HepG2 (cell line): ENCODE measurements around the gene P2RX6. TPM values are rescaled to one million over a fixed set of nuclear protein-coding genes. Genes with fewer than 3 reads are reported as not detected.

ENCODE experiments used
- ATAC-seq: fragments of 200-7000 bp; cut with Tn5 transposase; 3 replicates; pipeline ENCODE4 v1.9.1; 2020; ENCODE audit warnings: mild to moderate bottlenecking, moderate library complexity
- BruUV-seq: library from RNA; stranded (reverse); fragments of 400-500 nt; replicated peaks from 2 replicates; lab custom pipeline; 2021; lab: Mats Ljungman, UMichigan
- CTCF ChIA-PET: fragments of 300-600 bp; formaldehyde crosslinking; extraction: SDS; loops from one replicate; lab custom pipeline; 2021; ENCODE audit warnings: low total read pairs, inconsistent platforms, low intra/inter-chr PET ratio; lab: Yijun Ruan, JAX
- POLR2A ChIA-PET: fragments of 350-600 bp; sonication (Branson Sonifier 250); formaldehyde crosslinking; loops from one replicate; lab custom pipeline; 2020; ENCODE audit warnings: antibody characterized with exemption, inconsistent platforms; lab: Yijun Ruan, JAX
- DNase-seq: peaks from one replicate; pipeline ENCODE4 v3.0.0-alpha.2; 2015; ENCODE audit warnings: low spot score
- FAIRE-seq: peaks from 3 replicates; lab custom pipeline; 2011; peaks lifted over from hg19 to GRCh38; lab: Jason Lieb, UNC
- H2AFZ ChIP-seq: one replicate; pipeline ENCODE4 v1.6.1; 2011; ENCODE audit warnings: low read length, inconsistent platforms
- H3K27ac ChIP-seq: fragments of 300-600 bp; 3 replicates; pipeline ENCODE4 v1.8.0; 2011; ENCODE audit warnings: mixed run types, mild to moderate bottlenecking, mixed read lengths, low read length, inconsistent platforms; ENCODE audit not compliant: insufficient read depth; ENCODE audit errors: extremely low read length
- H3K27me3 ChIP-seq, 2 experiments: fragments of 200-600 bp in 1 of 2; 2 replicates in 1 of 2; 3 replicates in 1 of 2; pipeline versions ENCODE4 v1.6.0 to v1.8.0; 2011; ENCODE audit warnings: low read length in 2 of 2, mild to moderate bottlenecking in 2 of 2, moderate library complexity in 2 of 2, inconsistent platforms in 1 of 2; ENCODE audit not compliant: insufficient read depth in 2 of 2, control insufficient read depth in 1 of 2
- H3K36me3 ChIP-seq, 2 experiments: fragments of 200-600 bp in 1 of 2; replicated peaks in 1 of 2; 2 replicates in 1 of 2; 3 replicates in 1 of 2; pipeline versions ENCODE4 v1.5.1 to v1.8.0; 2011; ENCODE audit warnings: low read length in 2 of 2, inconsistent platforms in 1 of 2; ENCODE audit not compliant: insufficient read depth in 2 of 2, control insufficient read depth in 1 of 2
- H3K4me1 ChIP-seq: 2 replicates; pipeline ENCODE4 v1.5.1; 2012; ENCODE audit warnings: low read length, inconsistent platforms; ENCODE audit not compliant: insufficient read depth
- H3K4me2 ChIP-seq: 2 replicates; pipeline ENCODE4 v1.6.0; 2011; ENCODE audit warnings: low read depth, low read length, inconsistent platforms
- H3K4me3 ChIP-seq, 3 experiments: fragments of 200-600 bp in 1 of 3; sonication (generic), shearing (Covaris generic) in 1 of 3; replicated peaks in 1 of 3; 2 replicates each; pipeline ENCODE4 v1.5.1; 2011 to 2016; ENCODE audit warnings: low read length in 3 of 3, inconsistent platforms in 2 of 3, low read depth in 2 of 3, mild to moderate bottlenecking in 2 of 3, control low read depth in 1 of 3, mixed read lengths in 1 of 3; ENCODE audit not compliant: insufficient read depth in 1 of 3
- H3K79me2 ChIP-seq: one replicate; pipeline ENCODE4 v1.6.1; 2011; ENCODE audit warnings: low read length, inconsistent platforms; ENCODE audit not compliant: insufficient read depth
- H3K9ac ChIP-seq: 2 replicates; pipeline ENCODE4 v1.6.0; 2011; ENCODE audit warnings: mild to moderate bottlenecking, low read depth, low read length, inconsistent platforms; ENCODE audit not compliant: insufficient read depth
- H3K9me3 ChIP-seq: 2 replicates; pipeline ENCODE4 v1.5.1; 2012; ENCODE audit warnings: mild to moderate bottlenecking, low read length
- H4K20me1 ChIP-seq: 2 replicates; pipeline ENCODE4 v1.6.0; 2011; ENCODE audit warnings: inconsistent platforms, mild to moderate bottlenecking, low read length, moderate library complexity; ENCODE audit not compliant: insufficient read depth
- ARNT2 ChIP-seq: sonication (generic); formaldehyde crosslinking; IDR thresholded peaks from 2 replicates; pipeline ENCODE4 v1.8.0; 2022; ENCODE audit warnings: mild to moderate bottlenecking, low read depth, missing genetic modification reagents, moderate library complexity
- CCAR2 ChIP-seq: fragments of 200-400 bp; formaldehyde crosslinking; optimal IDR thresholded peaks from 2 replicates; pipeline ENCODE3; 2018; ENCODE audit warnings: low read depth, mild to moderate bottlenecking, low read length, moderate library complexity
- FOXC1 ChIP-seq: sonication (generic); formaldehyde crosslinking; IDR thresholded peaks from 2 replicates; pipeline ENCODE4 v1.8.0; 2022; ENCODE audit warnings: mild to moderate bottlenecking, missing genetic modification reagents, borderline replicate concordance
- GMEB1 ChIP-seq: sonication (generic); formaldehyde crosslinking; IDR thresholded peaks from 2 replicates; pipeline ENCODE4 v1.5.1; 2020; ENCODE audit warnings: missing genetic modification reagents, mild to moderate bottlenecking, borderline replicate concordance
- JUN ChIP-seq: sonication (generic); formaldehyde crosslinking; IDR thresholded peaks from 2 replicates; pipeline ENCODE4 v1.4.0; 2020; ENCODE audit warnings: mild to moderate bottlenecking, missing genetic modification reagents
- KMT2B ChIP-seq: IDR thresholded peaks from 2 replicates; pipeline ENCODE4 v1.6.1; 2016; ENCODE audit warnings: missing genetic modification reagents, missing compliant biosample characterization
- MTF2 ChIP-seq: sonication (generic); formaldehyde crosslinking; IDR thresholded peaks from 2 replicates; pipeline ENCODE4 v1.5.0; 2020; ENCODE audit warnings: missing genetic modification reagents, borderline replicate concordance
- NFYC ChIP-seq: IDR thresholded peaks from 2 replicates; pipeline ENCODE4 v1.6.1; 2016; ENCODE audit warnings: missing genetic modification reagents, missing compliant biosample characterization
- POLR2A ChIP-seq, 2 experiments: IDR thresholded peaks; 2 replicates each; pipeline ENCODE4 v1.6.1; 2011; ENCODE audit warnings: low read depth in 2 of 2, low read length in 2 of 2, mild to moderate bottlenecking in 1 of 2, moderate library complexity in 1 of 2; ENCODE audit not compliant: insufficient read depth in 1 of 2
- POLR2G ChIP-seq: fragments of 200-400 bp; formaldehyde crosslinking; IDR thresholded peaks from 2 replicates; pipeline ENCODE4 v1.6.1; 2018; ENCODE audit warnings: mild to moderate bottlenecking, low read depth, low read length, moderate library complexity
- RNF219 ChIP-seq: sonication (generic); formaldehyde crosslinking; IDR thresholded peaks from 2 replicates; pipeline ENCODE4 v1.5.0; 2020; ENCODE audit warnings: mild to moderate bottlenecking, missing genetic modification reagents
- SNAPC5 ChIP-seq: sonication (generic); formaldehyde crosslinking; IDR thresholded peaks from 2 replicates; pipeline ENCODE4 v1.8.1; 2023; ENCODE audit warnings: mild to moderate bottlenecking, missing genetic modification reagents, borderline replicate concordance
- ZBTB4 ChIP-seq: sonication (generic); formaldehyde crosslinking; IDR thresholded peaks from 2 replicates; pipeline ENCODE4 v1.4.0; 2020; ENCODE audit warnings: missing genetic modification reagents, mild to moderate bottlenecking, borderline replicate concordance
- ZNF441 ChIP-seq: sonication (generic); formaldehyde crosslinking; IDR thresholded peaks from 2 replicates; pipeline ENCODE4 v1.7.0; 2021; ENCODE audit warnings: missing genetic modification reagents, borderline replicate concordance
- ZNF510 ChIP-seq: sonication (generic); formaldehyde crosslinking; IDR thresholded peaks from 2 replicates; pipeline ENCODE4 v1.4.0; 2020; ENCODE audit warnings: low read depth, mild to moderate bottlenecking, missing genetic modification reagents
- ZNF605 ChIP-seq: sonication (generic); formaldehyde crosslinking; IDR thresholded peaks from 2 replicates; pipeline ENCODE4 v1.8.0; 2022; ENCODE audit warnings: mild to moderate bottlenecking, missing genetic modification reagents
- ZNF672 ChIP-seq: sonication (generic); formaldehyde crosslinking; IDR thresholded peaks from 2 replicates; pipeline ENCODE4 v1.8.1; 2022; ENCODE audit warnings: missing genetic modification reagents
- WGBS: methylation state at CpG from one replicate; pipeline ENCODE4 v1.1.6; 2017; ENCODE audit warnings: low lambda C conversion rate; 5-methylcytosine and 5-hydroxymethylcytosine counted together
- in situ Hi-C: cut with HindIII; loops from 2 replicates; pipeline ENCODE4 v1.10.0; 2017; ENCODE audit warnings: low pct_unique_long_range_greater_than_20kb; ENCODE audit not compliant: extremely low pct_ligation_motif_present
- intact Hi-C: fragments of 100-400 bp; cut with micrococcal nuclease; formaldehyde crosslinking; loops from one replicate; pipeline ENCODE4 v1.10.0; 2022; ENCODE audit not compliant: unreplicated experiment
- polyA plus RNA-seq, 8 experiments: library from polyadenylated mRNA; depleted of rRNA in 3 of 8; stranded (reverse) in 7 of 8; unstranded in 1 of 8; fragments of >200 nt; fragmentation: Illumina TruSeq in 4 of 8; extraction: Trizol in 4 of 8; gene quantifications; 2 replicates each; pipeline versions ENCODE4 v1.2.1 to v1.2.3, GENCODE V29; 2011 to 2016; ENCODE audit warnings: low read depth in 4 of 8, missing spikeins in 1 of 8, mixed read lengths in 1 of 8; ENCODE audit not compliant: insufficient read depth in 1 of 8
- total RNA-seq, 5 experiments: library from RNA; depleted of rRNA; stranded (reverse); fragments of >200 nt; fragmentation: Illumina TruSeq; extraction: Trizol; gene quantifications; 2 replicates each; pipeline ENCODE4 v1.2.3, GENCODE V29; 2016; ENCODE audit warnings: low read depth in 1 of 5

The P2RX6 gene
- total and polyA plus RNA-seq, 2 of the 13 experiments (the other 11 are each of a cell fraction or from before 2014, with no cell fraction given): 0.04 to 0.12 TPM

GRCh38 chr22:20998411-20999336, 16.3 kb upstream of the P2RX6 start:
- Histone ChIP-seq H3K9ac (no peak overlapping the region), H2AFZ (no peak overlapping the region), H3K4me1 (peaks cover 24% of the 10 kb centered on the region), H4K20me1 (no peaks in the 10 kb centered on the region), H3K36me3 (peaks cover 8 to 35% of the 10 kb centered on the region in 2 experiments), H3K4me2 (no peak overlapping the region), H3K4me3 (no peak overlapping the region), H3K9me3 (no peaks in the 10 kb centered on the region), H3K27me3 (no peaks in the 10 kb centered on the region), H3K27ac (no peak overlapping the region), H3K79me2 (peaks cover 18% of the 10 kb centered on the region)
- no peak for ATAC-seq
- CTCF ChIA-PET: no interaction called here
- intact Hi-C loops (no loop called here), in situ Hi-C loops (no loop called here)
- 71% methylated on average over 5 of the region's 7 CpGs for WGBS
- DNase-seq: no peak
- no peak for FAIRE-seq
- POLR2A ChIA-PET: interaction anchor here (1.0 to 3.3 kb wide), 6 partner anchors 16 to 48 kb away, joined by 3 to 20 read pairs (median 3); partner anchors contain the start of genes LZTR1 and P2RX6
- BruUV-seq: no TSS peak
- TF ChIP-seq SNAPC5 (CRISPR knock-in tag): no peak
- no peak for TF ChIP-seq GMEB1
- no peak for TF ChIP-seq MTF2 (CRISPR knock-in tag)
- TF ChIP-seq NFYC (CRISPR knock-in tag): no peak
- no peak for TF ChIP-seq FOXC1
- no peak for TF ChIP-seq CCAR2
- TF ChIP-seq POLR2G: peak; percentile 28
- TF ChIP-seq RNF219 (CRISPR knock-in tag): no peak
- no peak for TF ChIP-seq ARNT2 (CRISPR knock-in tag)
- no peak for TF ChIP-seq ZBTB4 (CRISPR knock-in tag)
- TF ChIP-seq POLR2A (IDR thresholded peaks at IDR 0.05; ENCODE audit: insufficient read depth in 1 of 2, low read depth in 2 of 2, low read length in 2 of 2): peak; percentile 5 to 64; a peak in 3 of 4 replicates
- TF ChIP-seq ZNF605 (CRISPR knock-in tag): no peak
- TF ChIP-seq ZNF510 (CRISPR knock-in tag): no peak
- TF ChIP-seq KMT2B: no peak
- TF ChIP-seq ZNF672 (CRISPR knock-in tag): no peak
- no peak for TF ChIP-seq JUN (CRISPR knock-in tag)
- TF ChIP-seq ZNF441 (CRISPR knock-in tag): no peak
